ENCODE measurements around the gene DUSP2.

Gene DUSP2

DNA sequence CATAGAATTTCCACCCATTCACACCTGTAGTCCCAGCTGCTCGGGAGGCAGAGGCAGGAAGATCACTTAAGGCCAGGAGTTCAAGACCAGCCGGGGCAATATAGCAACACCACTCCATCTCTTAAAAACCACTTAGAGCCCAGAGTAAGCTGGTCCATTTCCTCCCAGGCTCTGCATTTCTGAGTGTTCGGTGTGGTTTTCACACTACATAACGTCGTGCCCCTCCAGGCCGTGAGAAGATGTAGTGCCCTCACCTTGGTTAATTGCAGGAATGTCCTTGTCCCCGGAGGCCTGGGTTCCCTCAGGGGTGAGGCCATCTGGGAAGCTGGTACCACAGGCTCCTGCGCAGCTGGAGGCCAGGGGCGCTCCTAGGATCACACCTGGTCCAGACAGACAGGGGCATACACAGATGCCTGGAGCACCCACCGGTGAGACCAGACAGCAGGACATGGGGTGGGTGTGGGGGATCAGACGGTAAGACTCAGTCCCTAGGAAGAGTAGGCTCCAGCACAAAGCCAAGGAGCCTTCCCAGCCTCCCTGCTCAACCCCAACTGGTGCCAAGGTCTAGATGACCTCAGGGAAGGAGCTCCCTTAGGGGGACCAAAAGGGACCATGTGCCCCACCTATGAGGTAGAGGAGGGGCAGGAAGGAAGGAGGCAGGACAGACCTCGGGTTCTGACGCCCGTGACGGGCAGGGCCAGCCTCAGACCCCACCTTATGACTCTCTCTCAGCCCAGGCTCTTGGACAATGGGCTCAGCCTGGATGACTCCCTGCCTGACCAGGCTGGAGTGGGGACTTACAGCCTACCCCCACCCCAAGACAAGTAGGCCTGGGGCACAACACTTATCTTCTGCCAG, 7.7 kb downstream of the DUSP2 start:
- no peak overlapping the region for H3K4me3 ChIP-seq (ENCODE audit: low read depth, low read length, poor library complexity, severe bottlenecking)
- TF ChIP-seq EZH2 (IDR thresholded peaks at IDR 0.05; ENCODE audit: borderline replicate concordance, low read length): no peak
- TF ChIP-seq CTCF (IDR thresholded peaks at IDR 0.05; ENCODE audit: low read length): no peak
- peaks cover 5% of the 10 kb centered on the region; the same call in 1 of the 2 replicates for H3K36me3 ChIP-seq (ENCODE audit: insufficient read depth, low read length)

DNA sequence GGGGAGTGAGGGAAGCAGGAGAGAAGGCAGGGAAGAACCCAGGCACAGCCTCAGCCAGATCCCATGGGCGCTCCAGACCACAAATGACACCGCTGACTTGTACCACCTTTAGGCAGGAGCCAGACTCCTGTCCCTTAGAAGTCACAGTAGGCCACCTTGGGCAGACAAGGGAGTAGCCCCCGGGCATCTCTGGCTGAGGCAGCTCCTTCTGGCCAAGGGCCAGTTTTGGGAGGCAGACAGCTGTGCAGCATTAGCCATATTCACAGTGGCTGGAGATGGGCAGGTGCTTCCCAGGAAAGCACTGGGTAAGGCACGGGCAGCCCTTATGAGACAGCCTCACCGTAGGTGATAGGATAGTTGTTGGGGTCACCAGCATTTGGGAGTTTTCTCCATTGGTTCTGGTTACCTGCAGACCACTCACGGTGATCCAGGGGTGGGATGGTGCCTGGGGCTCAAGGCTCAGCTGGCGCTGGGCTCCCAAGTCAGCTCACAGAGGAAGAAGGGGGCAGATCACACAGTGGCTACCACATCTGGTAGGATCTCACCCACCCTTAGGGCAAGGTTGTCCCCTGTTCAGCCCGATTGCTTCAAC, 9.0 kb downstream of the DUSP2 start:
- Histone ChIP-seq H2AFZ (ENCODE audit: low read length) (no peak overlapping the region), H3K4me1 (ENCODE audit: insufficient read depth, low read length, severe bottlenecking) (no peaks in the 10 kb centered on the region), H3K4me3 (ENCODE audit: low read depth, low read length, poor library complexity, severe bottlenecking) (no peak overlapping the region), H3K27ac (ENCODE audit: low read depth, low read length, poor library complexity, severe bottlenecking) (no peak overlapping the region), H4K20me1 (ENCODE audit: insufficient read depth, low read length) (no peaks in the 10 kb centered on the region), H3K9ac (ENCODE audit: low read length) (no peak overlapping the region), H3K36me3 (ENCODE audit: insufficient read depth, low read length) (0 out of 2 replicates have a peak, but pooled peaks cover 4% of the 10 kb centered on the region), H3K4me2 (ENCODE audit: low read length) (no peak overlapping the region), H3K27me3 (ENCODE audit: insufficient read depth, low read length) (no peaks in the 10 kb centered on the region; the same call in 1 of the 2 replicates), H3K9me3 (ENCODE audit: low read length) (no peaks in the 10 kb centered on the region), H3K9me2 (ENCODE audit: low read depth, low read length) (no peaks in the 10 kb centered on the region), H3K79me2 (ENCODE audit: insufficient read depth, low read length) (no peaks in the 10 kb centered on the region), H3F3A (ENCODE audit: insufficient read depth, low read length) (no peaks in the 10 kb centered on the region)
- TF ChIP-seq CTCF (IDR thresholded peaks at IDR 0.05; ENCODE audit: low read length): no peak
- no peak for TF ChIP-seq EZH2 (IDR thresholded peaks at IDR 0.05; ENCODE audit: borderline replicate concordance, low read length)

More for the DNA sequence above, 7.7 kb downstream of the DUSP2 start:
- H3K9ac ChIP-seq (ENCODE audit: low read length): no peak overlapping the region
- no peak overlapping the region for H3K27ac ChIP-seq (ENCODE audit: low read depth, low read length, poor library complexity, severe bottlenecking)
- no peaks in the 10 kb centered on the region for H3K9me3 ChIP-seq (ENCODE audit: low read length)
- H3F3A ChIP-seq (ENCODE audit: insufficient read depth, low read length): no peaks in the 10 kb centered on the region
- no peaks in the 10 kb centered on the region for H3K9me2 ChIP-seq (ENCODE audit: low read depth, low read length)
- H3K27me3 ChIP-seq (ENCODE audit: insufficient read depth, low read length): no peaks in the 10 kb centered on the region; the same call in 1 of the 2 replicates
- H3K4me2 ChIP-seq (ENCODE audit: low read length): no peak overlapping the region
- H2AFZ ChIP-seq (ENCODE audit: low read length): no peak overlapping the region
- H4K20me1 ChIP-seq (ENCODE audit: insufficient read depth, low read length): no peaks in the 10 kb centered on the region
- H3K4me1 ChIP-seq (ENCODE audit: insufficient read depth, low read length, severe bottlenecking): peaks cover 3% of the 10 kb centered on the region
- H3K79me2 ChIP-seq (ENCODE audit: insufficient read depth, low read length): no peaks in the 10 kb centered on the region

- Histone ChIP-seq H3K4me1 (ENCODE audit: insufficient read depth, low read length, severe bottlenecking) (no peaks in the 10 kb centered on the region), H3K9me3 (ENCODE audit: low read length) (no peaks in the 10 kb centered on the region), H4K20me1 (ENCODE audit: insufficient read depth, low read length) (no peaks in the 10 kb centered on the region), H3K36me3 (ENCODE audit: insufficient read depth, low read length) (no peaks in the 10 kb centered on the region), H3K4me2 (ENCODE audit: low read length) (no peak overlapping the region), H3F3A (ENCODE audit: insufficient read depth, low read length) (no peaks in the 10 kb centered on the region), H2AFZ (ENCODE audit: low read length) (no peak overlapping the region), H3K4me3 (ENCODE audit: low read depth, low read length, poor library complexity, severe bottlenecking) (no peak overlapping the region), H3K27me3 (ENCODE audit: insufficient read depth, low read length) (no peaks in the 10 kb centered on the region; the same call in 1 of the 2 replicates), H3K9me2 (ENCODE audit: low read depth, low read length) (no peaks in the 10 kb centered on the region), H3K27ac (ENCODE audit: low read depth, low read length, poor library complexity, severe bottlenecking) (no peak overlapping the region), H3K9ac (ENCODE audit: low read length) (no peak overlapping the region), H3K79me2 (ENCODE audit: insufficient read depth, low read length) (no peaks in the 10 kb centered on the region)
- TF ChIP-seq EZH2 (IDR thresholded peaks at IDR 0.05; ENCODE audit: borderline replicate concordance, low read length) (no peak), CTCF (IDR thresholded peaks at IDR 0.05; ENCODE audit: low read length) (no peak)
Measured at GRCh38 chr2:96135621-96136020, 9.6 kb downstream of the DUSP2 start.

Measured in OCI-LY1 (cell line).